Measurements from ENCODE around the gene TCTN3. TPM values are rescaled to one million over a fixed set of nuclear protein-coding genes. Genes with fewer than 3 reads are reported as not detected.

Gene TCTN3
- total RNA-seq, 1 experiment from 2014 or later: 21.8 TPM

GRCh38 chr10:95688648-95689047, 5.1 kb downstream of the TCTN3 start:
- DNase-seq: no peak
- H3K4me1 ChIP-seq (ENCODE audit: insufficient read depth, low read length): peaks cover 11% of the 10 kb centered on the region; the same call in 1 of the 2 replicates
- no TSS peak for BruUV-seq (replicated peaks)
- TF ChIP-seq CTCF (conservative IDR thresholded peaks at IDR 0.05; ENCODE audit: low read depth, low read length) (no peak), EZH2 (IDR thresholded peaks at IDR 0.05; ENCODE audit: low read length, unreplicated experiment) (no peak), EZH2phosphoT487 (IDR thresholded peaks at IDR 0.05; ENCODE audit: borderline replicate concordance, low read length) (no peak)
- intact Hi-C loops (cut with micrococcal nuclease): no loop called here
- H3K27ac ChIP-seq (ENCODE audit: low read length): no peak overlapping the region
- no peak for ATAC-seq
- H3K9ac ChIP-seq (ENCODE audit: low read length): no peak overlapping the region
- H3K4me2 ChIP-seq (ENCODE audit: low read length): no peak overlapping the region
- no peaks in the 10 kb centered on the region for H4K20me1 ChIP-seq (ENCODE audit: low read length)
- POLR2A ChIA-PET (ENCODE audit: unreplicated experiment): no interaction called here
- peaks cover 24% of the 10 kb centered on the region for H3K79me2 ChIP-seq (ENCODE audit: low read length)
- CTCF ChIA-PET: no interaction called here
- no peaks in the 10 kb centered on the region for H3K9me2 ChIP-seq (replicated peaks; ENCODE audit: low read length)
- H2AFZ ChIP-seq (ENCODE audit: low read length): no peak overlapping the region
- no peak overlapping the region for H3K4me3 ChIP-seq (ENCODE audit: low read length)
- peaks cover 20% of the 10 kb centered on the region for H3K36me3 ChIP-seq (ENCODE audit: low read depth, low read length)
- no peaks in the 10 kb centered on the region for H3F3A ChIP-seq (ENCODE audit: low read length, unreplicated experiment)
- H3K27me3 ChIP-seq (ENCODE audit: low read length): no peaks in the 10 kb centered on the region
- no peaks in the 10 kb centered on the region for H3K9me3 ChIP-seq (ENCODE audit: low read length)

- ChIA-PET POLR2A (ENCODE audit: unreplicated experiment) (no interaction called here), CTCF (no interaction called here)
- H3K9me2 ChIP-seq (replicated peaks; ENCODE audit: low read length): no peaks in the 10 kb centered on the region
- no peak for DNase-seq
- H4K20me1 ChIP-seq (ENCODE audit: low read length): no peaks in the 10 kb centered on the region
- H3K36me3 ChIP-seq (ENCODE audit: low read depth, low read length): peaks cover 20% of the 10 kb centered on the region
- TF ChIP-seq CTCF (conservative IDR thresholded peaks at IDR 0.05; ENCODE audit: low read depth, low read length): no peak
- no peak for TF ChIP-seq EZH2phosphoT487 (IDR thresholded peaks at IDR 0.05; ENCODE audit: borderline replicate concordance, low read length)
- TF ChIP-seq EZH2 (IDR thresholded peaks at IDR 0.05; ENCODE audit: low read length, unreplicated experiment): no peak
- no TSS peak for BruUV-seq (replicated peaks)
- ATAC-seq: no peak
- no peak overlapping the region for H3K4me2 ChIP-seq (ENCODE audit: low read length)
- H3K4me3 ChIP-seq (ENCODE audit: low read length): no peak overlapping the region
- H3F3A ChIP-seq (ENCODE audit: low read length, unreplicated experiment): no peaks in the 10 kb centered on the region
- no peaks in the 10 kb centered on the region for H3K27me3 ChIP-seq (ENCODE audit: low read length)
- H3K9me3 ChIP-seq (ENCODE audit: low read length): no peaks in the 10 kb centered on the region
- H3K79me2 ChIP-seq (ENCODE audit: low read length): no peaks in the 10 kb centered on the region
- H3K4me1 ChIP-seq (ENCODE audit: insufficient read depth, low read length): no peaks in the 10 kb centered on the region
- intact Hi-C loops (cut with micrococcal nuclease): no loop called here
- H3K27ac ChIP-seq (ENCODE audit: low read length): no peak overlapping the region
- H2AFZ ChIP-seq (ENCODE audit: low read length): no peak overlapping the region
- H3K9ac ChIP-seq (ENCODE audit: low read length): no peak overlapping the region
Measured at GRCh38 chr10:95683966-95684365, 9.8 kb downstream of the TCTN3 start.

- Histone ChIP-seq H4K20me1 (ENCODE audit: low read length) (no peaks in the 10 kb centered on the region), H3K9me2 (replicated peaks; ENCODE audit: low read length) (no peaks in the 10 kb centered on the region), H3K79me2 (ENCODE audit: low read length) (no peaks in the 10 kb centered on the region), H3K36me3 (ENCODE audit: low read depth, low read length) (peaks cover 6% of the 10 kb centered on the region; the same call in 1 of the 2 replicates), H3K4me2 (ENCODE audit: low read length) (no peak overlapping the region), H3F3A (ENCODE audit: low read length, unreplicated experiment) (no peaks in the 10 kb centered on the region), H3K9ac (ENCODE audit: low read length) (no peak overlapping the region), H3K4me1 (ENCODE audit: insufficient read depth, low read length) (no peaks in the 10 kb centered on the region), H3K4me3 (ENCODE audit: low read length) (no peak overlapping the region), H3K9me3 (ENCODE audit: low read length) (no peaks in the 10 kb centered on the region), H2AFZ (ENCODE audit: low read length) (no peak overlapping the region), H3K27me3 (ENCODE audit: low read length) (no peaks in the 10 kb centered on the region), H3K27ac (ENCODE audit: low read length) (no peak overlapping the region)
- no TSS peak for BruUV-seq (replicated peaks)
- ATAC-seq: no peak
- DNase-seq: no peak
- POLR2A ChIA-PET (ENCODE audit: unreplicated experiment): no interaction called here
- intact Hi-C loops (cut with micrococcal nuclease): no loop called here
- CTCF ChIA-PET: interaction anchor here (1.0 kb wide), 1 partner anchor 18 kb away, joined by 3 read pairs; the partner anchor contains the start of gene TCTN3
- TF ChIP-seq EZH2 (IDR thresholded peaks at IDR 0.05; ENCODE audit: low read length, unreplicated experiment) (no peak), EZH2phosphoT487 (IDR thresholded peaks at IDR 0.05; ENCODE audit: borderline replicate concordance, low read length) (no peak), CTCF (conservative IDR thresholded peaks at IDR 0.05; ENCODE audit: low read depth, low read length) (no peak)
Measured at GRCh38 chr10:95675403-95676116, 18.2 kb downstream of the TCTN3 start.
